Endometrial microvascular endothelial cells (primary cell): ENCODE measurements around the gene DCAF4L1. TPM values are rescaled to one million over a fixed set of nuclear protein-coding genes. Genes with fewer than 3 reads are reported as not detected.

Source experiments
- in situ Hi-C: cut with HindIII; loops from 2 replicates; pipeline ENCODE4 v1.10.0; 2017; ENCODE audit warnings: low sequenced_read_pairs, low pct_unique_long_range_greater_than_20kb; ENCODE audit errors: inconsistent ontology term
- total RNA-seq: library from RNA; depleted of rRNA; stranded (reverse); fragments of >200 nt; gene quantifications from one replicate; pipeline ENCODE4 v1.2.3, GENCODE V29; 2015; ENCODE audit errors: inconsistent ontology term

DCAF4L1 gene
- total RNA-seq, 1 donor from 2014 or later = 0.56 TPM

- in situ Hi-C loops = no loop called here
Measured at GRCh38 chr4:41982716-41983115, 1.2 kb downstream of the DCAF4L1 start.

GRCh38 chr4:41985151-41985550 is 3.6 kb downstream of the DCAF4L1 start:
- in situ Hi-C loops = no loop called here

GRCh38 chr4:41989994-41990364 is 8.4 kb downstream of the DCAF4L1 start:
- in situ Hi-C loops = no loop called here

GRCh38 chr4:41990365-41991111 is 9.0 kb downstream of the DCAF4L1 start, which contains the start of gene SLC30A9:
Gene SLC30A9 (plus strand): TSS chr4:41990530. CDS start chr4:41990652, 122 bp downstream.
- in situ Hi-C loops = no loop called here

DNA sequence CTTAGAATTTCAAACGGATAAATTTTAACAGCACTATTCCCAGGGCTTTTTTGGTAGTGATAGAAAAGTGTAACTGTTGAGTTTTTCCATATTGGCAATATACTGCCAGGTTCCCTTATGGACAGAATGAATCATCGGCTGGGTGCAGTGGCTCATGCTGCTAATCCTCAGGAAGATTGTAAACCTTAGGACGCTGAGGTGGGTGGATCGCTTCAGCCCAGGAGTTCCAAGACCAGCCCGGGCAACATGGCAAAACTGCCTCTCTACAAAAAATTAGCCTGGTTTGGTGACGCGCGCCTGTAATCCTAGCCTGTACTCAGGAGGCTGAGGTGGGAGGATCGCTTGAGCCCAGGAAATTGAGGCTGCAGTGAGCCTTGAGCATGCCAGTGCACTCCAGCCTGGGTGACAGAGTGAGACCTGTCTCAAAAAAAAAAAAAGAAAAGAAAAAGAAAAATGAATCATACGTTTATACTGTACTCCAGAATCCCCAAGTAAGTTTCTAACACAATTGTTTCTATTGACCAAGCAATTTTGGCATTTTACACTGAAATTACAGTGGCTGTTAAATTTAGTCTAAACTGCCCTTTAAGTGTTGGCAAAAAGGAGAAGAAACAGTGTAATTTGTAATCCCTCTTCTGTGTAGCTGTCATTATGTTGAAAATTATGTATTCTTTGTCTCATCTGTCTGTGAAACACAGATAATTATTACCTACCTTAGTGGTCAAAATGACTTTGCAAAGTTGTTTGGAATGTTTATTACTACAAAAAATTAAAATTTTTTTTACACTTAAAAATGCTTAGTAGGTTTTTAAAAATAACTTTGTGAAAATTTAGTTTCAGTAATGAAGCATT is 10.6 kb downstream of the DCAF4L1 start:
- in situ Hi-C loops = no loop called here

DNA sequence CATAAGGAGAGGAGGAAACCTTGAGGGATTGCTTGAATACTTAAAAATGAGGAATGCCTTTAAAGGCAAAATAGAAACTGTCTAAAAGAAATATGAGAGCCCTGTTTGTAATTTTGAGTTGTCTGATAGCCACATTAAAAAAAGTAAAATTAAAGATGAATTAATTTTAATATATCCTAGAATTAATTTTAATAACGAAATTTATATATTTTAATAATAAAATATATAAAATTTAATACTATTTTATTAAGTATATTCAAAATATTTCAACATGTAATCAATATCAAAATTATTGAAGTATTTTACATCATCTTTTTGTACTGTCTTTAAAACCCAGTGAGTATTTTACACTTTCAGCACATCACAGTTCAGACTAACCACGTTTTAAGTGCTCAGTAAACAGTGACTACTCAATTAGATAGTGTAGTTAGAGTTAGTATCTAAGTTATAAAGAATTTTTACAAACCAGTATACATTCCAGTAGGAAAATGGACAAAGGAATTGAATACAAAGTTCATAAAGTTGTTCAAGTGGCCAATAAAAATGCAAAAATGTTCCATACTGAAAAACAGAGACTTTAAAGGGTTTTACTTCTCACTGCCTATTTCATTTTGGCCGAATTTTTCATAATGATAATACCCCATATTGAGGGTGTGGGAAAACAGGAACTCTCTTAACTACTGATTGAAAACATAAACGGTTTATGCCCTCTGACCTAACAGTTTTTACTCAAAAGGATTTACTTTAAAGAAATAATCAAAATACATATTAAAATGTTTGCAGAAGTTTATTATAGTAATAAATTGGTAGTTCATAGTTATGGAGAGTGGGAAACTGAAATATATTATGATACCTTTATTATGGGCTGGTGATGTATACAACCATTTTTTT is 11.7 kb downstream of the DCAF4L1 start:
- in situ Hi-C loops = no loop called here

DNA sequence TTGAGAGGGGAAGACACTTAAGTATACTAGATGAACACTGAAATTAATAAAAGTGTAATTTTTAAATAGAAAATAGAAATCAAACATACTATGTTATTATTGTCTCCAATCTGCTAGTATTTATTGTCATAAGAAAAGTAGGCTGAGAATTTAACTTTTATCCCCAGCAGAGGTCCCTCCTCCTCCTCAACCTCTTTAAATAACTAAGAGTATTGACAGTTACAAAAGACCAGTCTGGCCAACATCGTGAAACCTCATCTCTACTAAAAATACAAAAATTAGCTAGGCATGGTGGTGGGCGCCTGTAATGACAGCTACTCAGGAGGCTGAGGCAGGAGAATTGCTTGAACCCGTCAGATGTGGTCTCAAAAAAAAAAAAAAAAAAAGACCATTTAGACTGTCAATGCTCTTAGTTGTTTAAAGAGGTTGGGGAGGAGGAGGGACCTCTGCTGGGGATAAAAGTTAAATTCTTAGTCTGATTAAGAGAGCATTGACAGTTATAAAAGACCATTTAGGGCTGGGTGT is 13.0 kb downstream of the DCAF4L1 start:
- in situ Hi-C loops = no loop called here

- in situ Hi-C loops = no loop called here
Measured at GRCh38 chr4:41998019-41998418, 16.5 kb downstream of the DCAF4L1 start.

DNA sequence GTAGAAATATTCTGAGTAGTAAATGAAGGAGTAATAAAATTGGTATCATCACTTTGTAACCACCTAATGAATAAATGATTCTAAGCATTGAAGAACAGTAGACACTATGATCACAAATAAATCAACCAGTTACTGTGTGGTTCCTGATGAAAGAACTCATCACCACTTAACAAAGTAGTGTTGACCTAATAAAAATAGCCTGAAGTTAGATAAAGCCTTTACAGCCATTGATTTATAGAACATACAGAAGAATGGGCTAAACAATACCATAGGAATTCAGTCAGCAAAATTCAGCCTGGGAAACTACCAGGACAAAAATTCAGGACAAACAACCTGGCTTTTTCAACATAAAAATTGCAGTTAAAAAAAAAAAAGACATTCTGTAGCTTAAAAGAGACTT is 17.8 kb downstream of the DCAF4L1 start:
- in situ Hi-C loops = no loop called here

DNA sequence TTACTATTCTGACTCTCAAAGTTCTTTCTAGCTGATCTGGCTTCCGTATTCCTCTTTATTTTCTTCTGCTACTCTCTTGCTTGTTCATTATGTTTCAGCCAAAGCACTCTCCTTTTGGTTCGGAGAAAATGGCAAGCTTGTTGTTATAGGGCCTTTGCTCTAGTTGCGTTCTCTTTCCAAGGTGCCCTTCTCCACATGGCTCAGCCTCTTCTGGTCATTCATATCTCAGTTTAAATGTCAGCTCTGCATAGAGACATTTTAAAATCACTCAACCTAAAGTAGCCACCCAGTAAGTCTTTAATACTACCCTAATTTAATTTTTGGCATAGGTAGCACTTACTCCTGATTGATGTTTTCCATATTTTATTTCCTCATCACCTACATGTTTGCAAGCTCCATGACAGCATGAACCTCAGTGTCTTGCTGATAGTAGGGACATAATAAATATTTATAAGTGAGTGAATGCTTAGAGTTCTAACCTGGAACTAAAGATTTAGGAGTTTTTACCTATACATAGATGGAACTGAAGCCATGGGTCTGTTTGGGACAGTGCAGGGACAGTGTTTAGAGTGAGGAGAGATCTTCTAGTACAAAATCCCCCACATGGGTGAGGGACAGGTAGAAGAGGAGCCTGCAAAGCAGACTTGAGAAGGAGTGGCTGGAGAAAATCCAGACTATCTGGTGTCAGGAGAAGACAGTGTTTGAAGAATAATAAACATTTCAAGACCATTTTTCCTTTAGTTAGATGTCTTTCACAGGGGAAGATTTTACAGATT is 26.6 kb downstream of the DCAF4L1 start:
- in situ Hi-C loops = no loop called here

DNA sequence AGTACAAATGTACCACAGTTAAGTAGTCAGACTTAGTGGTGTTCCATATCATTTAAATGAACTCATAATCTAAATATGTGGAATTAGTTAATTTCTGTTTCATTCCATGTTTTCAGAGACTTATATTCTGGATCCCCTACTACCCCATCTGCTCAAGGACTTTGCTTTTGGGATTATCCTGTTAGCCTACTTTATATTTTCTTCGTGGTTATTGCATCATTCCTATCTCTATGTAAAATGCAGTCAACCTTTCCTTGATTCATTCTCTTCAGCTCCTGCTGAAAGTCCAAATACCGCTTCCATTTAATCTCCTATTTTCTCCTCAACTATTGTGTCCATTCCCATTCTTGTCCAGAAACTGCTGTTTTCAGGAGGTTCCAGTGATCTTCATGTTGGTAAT is 33.9 kb downstream of the DCAF4L1 start:
- in situ Hi-C loops = no loop called here

GRCh38 chr4:42018451-42018850 is 36.9 kb downstream of the DCAF4L1 start:
- in situ Hi-C loops = no loop called here

Other genes with a start within 250 kb of the DCAF4L1 start
- gene PHOX2B, start 233.0 kb upstream of the DCAF4L1 start, total RNA-seq = not detected
- gene TMEM33, start 46.3 kb upstream of the DCAF4L1 start, total RNA-seq = 59.8 TPM
- gene SLC30A9, start 8.8 kb downstream of the DCAF4L1 start, total RNA-seq = 43.9 TPM
- gene BEND4, start 170.9 kb downstream of the DCAF4L1 start, total RNA-seq = 0.28 TPM